PC-3 (cell line): ENCODE measurements around the gene FBXO34. TPM values are rescaled to one million over a fixed set of nuclear protein-coding genes. Genes with fewer than 3 reads are reported as not detected.
A peak's percentile ranks its signal among the peaks of the same experiment; 100 is the strongest.

Experiments
- ATAC-seq: fragments of 200-7000 bp; cut with Tn5 transposase; 2 replicates; pipeline ENCODE4 v1.9.1; 2020; ENCODE audit warnings: mild to moderate bottlenecking, moderate library complexity
- BruUV-seq: library from RNA; stranded (reverse); fragments of 400-500 nt; replicated peaks from 2 replicates; lab custom pipeline; 2021; lab: Mats Ljungman, UMichigan
- CTCF ChIA-PET: fragments of 300-600 bp; sonication (Branson Sonifier 250); formaldehyde crosslinking; loops from one replicate; lab custom pipeline; 2022; ENCODE audit warnings: antibody characterized with exemption; lab: Charles Lee
- POLR2A ChIA-PET: fragments of 300-600 bp; sonication (Branson Sonifier 250); formaldehyde crosslinking; loops from one replicate; lab custom pipeline; 2022; ENCODE audit warnings: antibody characterized with exemption; ENCODE audit not compliant: unreplicated experiment; lab: Charles Lee
- DNase-seq: peaks from one replicate; pipeline ENCODE4 v3.0.0-alpha.2; 2015
- H2AFZ ChIP-seq: fragments of 300-600 bp; sonication (generic); 2 replicates; pipeline ENCODE4 v1.6.0; 2016; ENCODE audit warnings: antibody characterized with exemption, low read length
- H3F3A ChIP-seq: fragments of 300-600 bp; sonication (generic); one replicate; pipeline ENCODE4 v1.6.0; 2017; ENCODE audit warnings: antibody characterized with exemption, low read length, control low read depth, mild to moderate bottlenecking; ENCODE audit not compliant: unreplicated experiment
- H3K27ac ChIP-seq: fragments of 300-600 bp; sonication (generic); 2 replicates; pipeline ENCODE4 v1.5.1; 2016; ENCODE audit warnings: mild to moderate bottlenecking, low read length
- H3K27me3 ChIP-seq: fragments of 300-600 bp; sonication (generic); 2 replicates; pipeline ENCODE4 v1.6.1; 2016; ENCODE audit warnings: low read length, mixed read lengths
- H3K36me3 ChIP-seq: fragments of 300-600 bp; sonication (generic); 2 replicates; pipeline ENCODE4 v1.6.1; 2016; ENCODE audit warnings: low read depth, mixed run types, low read length, mixed read lengths
- H3K4me1 ChIP-seq: fragments of 300-600 bp; sonication (generic); 2 replicates; pipeline ENCODE4 v1.5.1; 2016; ENCODE audit warnings: low read length; ENCODE audit not compliant: insufficient read depth
- H3K4me2 ChIP-seq: fragments of 300-600 bp; sonication (generic); 2 replicates; pipeline ENCODE4 v1.6.0; 2016; ENCODE audit warnings: low read length
- H3K4me3 ChIP-seq: fragments of 300-600 bp; sonication (generic); 2 replicates; pipeline ENCODE4 v1.5.1; 2016; ENCODE audit warnings: mild to moderate bottlenecking, low read length, mixed read lengths
- H3K79me2 ChIP-seq: fragments of 300-600 bp; sonication (generic); 2 replicates; pipeline ENCODE4 v1.6.1; 2017; ENCODE audit warnings: low read length, mixed read lengths
- H3K9ac ChIP-seq: fragments of 300-600 bp; sonication (generic); 2 replicates; pipeline ENCODE4 v1.6.0; 2016; ENCODE audit warnings: mild to moderate bottlenecking, low read length
- H3K9me2 ChIP-seq: fragments of 300-600 bp; sonication (generic); replicated peaks from 2 replicates; pipeline ENCODE4 v1.6.1; 2016; ENCODE audit warnings: mixed run types, low read length, mixed read lengths
- H3K9me3 ChIP-seq: fragments of 300-600 bp; sonication (generic); 2 replicates; pipeline ENCODE4 v1.6.1; 2016; ENCODE audit warnings: low read length, mixed read lengths
- H4K20me1 ChIP-seq: fragments of 300-600 bp; sonication (generic); 2 replicates; pipeline ENCODE4 v1.6.1; 2016; ENCODE audit warnings: low read length, mixed read lengths
- CTCF ChIP-seq: fragments of 300-600 bp; sonication (generic); conservative IDR thresholded peaks from 2 replicates; pipeline ENCODE4 v1.5.1; 2017; ENCODE audit warnings: antibody characterized with exemption, low read depth, mild to moderate bottlenecking, low read length
- EZH2 ChIP-seq: fragments of 300-600 bp; sonication (generic); IDR thresholded peaks from one replicate; pipeline ENCODE4 v1.6.1; 2017; ENCODE audit warnings: antibody characterized with exemption, mild to moderate bottlenecking, low read length; ENCODE audit not compliant: unreplicated experiment
- EZH2phosphoT487 ChIP-seq: fragments of 300-600 bp; sonication (generic); IDR thresholded peaks from 2 replicates; pipeline ENCODE4 v1.6.1; 2018; ENCODE audit warnings: mild to moderate bottlenecking, antibody characterized with exemption, low read length, borderline replicate concordance
- intact Hi-C: fragments of 100-400 bp; cut with micrococcal nuclease; formaldehyde crosslinking; loops from 2 replicates; pipeline ENCODE4 v1.9.0; 2023
- total RNA-seq: library from RNA; depleted of rRNA; stranded (reverse); fragments of >200 nt; gene quantifications from 2 replicates; pipeline ENCODE4 v1.2.3, GENCODE V29; 2014

FBXO34 gene
- total RNA-seq, 1 experiment from 2014 or later = 35.9 TPM

- no peaks in the 10 kb centered on the region for H3K9me2 ChIP-seq
- peak overlapping the region; percentile 81 for H3K9ac ChIP-seq
- peaks cover 33% of the 10 kb centered on the region for H3K4me1 ChIP-seq
- no peaks in the 10 kb centered on the region for H3K36me3 ChIP-seq
- peaks cover 34% of the 10 kb centered on the region for H4K20me1 ChIP-seq
- peak overlapping the region; percentile 66 for H2AFZ ChIP-seq
- intact Hi-C loops = loop anchor here (2.0 kb wide), 1 partner anchor 28 kb away; no protein-coding TSS in a partner anchor
- BruUV-seq = no TSS peak
- peaks cover 58% of the 10 kb centered on the region for H3K79me2 ChIP-seq
- no peak overlapping the region for H3K27ac ChIP-seq
- TF ChIP-seq EZH2 (no peak), EZH2phosphoT487 (no peak), CTCF (no peak)
- ATAC-seq (no peak), DNase-seq (no peak)
- no peaks in the 10 kb centered on the region for H3F3A ChIP-seq
- ChIA-PET POLR2A (interaction anchor here (0.6 to 0.7 kb wide), 2 partner anchors 37 to 200 kb away, joined by 3 read pairs; no protein-coding TSS in a partner anchor), CTCF (interaction anchor here (0.5 to 1.5 kb wide), 5 partner anchors 26 to 153 kb away, joined by 3 to 12 read pairs (median 6); no protein-coding TSS in a partner anchor)
- H3K9me3 ChIP-seq = no peaks in the 10 kb centered on the region
- H3K27me3 ChIP-seq = no peaks in the 10 kb centered on the region
- H3K4me3 ChIP-seq = peak overlapping the region; percentile 94
- peak overlapping the region; percentile 83 for H3K4me2 ChIP-seq
Observed at GRCh38 chr14:55272387-55272786, 1.2 kb downstream of the FBXO34 start.

- no peak overlapping the region for H3K27ac ChIP-seq
- DNase-seq = peak; percentile 40
Observed at GRCh38 chr14:55272922-55273321, 1.7 kb downstream of the FBXO34 start.

More at GRCh38 chr14:55272922-55273321, 1.7 kb downstream of the FBXO34 start:
- Histone ChIP-seq H3K36me3 (no peaks in the 10 kb centered on the region), H3K9me2 (no peaks in the 10 kb centered on the region), H4K20me1 (peaks cover 40% of the 10 kb centered on the region), H3K79me2 (peaks cover 63% of the 10 kb centered on the region), H3K4me3 (peak overlapping the region; percentile 94), H3K9ac (peak overlapping the region; percentile 81; the same call in 1 of the 2 replicates), H3K4me2 (peak overlapping the region; percentile 83), H3K27me3 (no peaks in the 10 kb centered on the region), H2AFZ (no peak overlapping the region), H3K9me3 (no peaks in the 10 kb centered on the region), H3K4me1 (peaks cover 33% of the 10 kb centered on the region), H3F3A (no peaks in the 10 kb centered on the region)
- POLR2A ChIA-PET = no interaction called here
- TF ChIP-seq CTCF (no peak), EZH2 (no peak), EZH2phosphoT487 (no peak)
- CTCF ChIA-PET = interaction anchor here (0.6 to 1.5 kb wide), 2 partner anchors 19 to 27 kb away, joined by 4 to 7 read pairs; no protein-coding TSS in a partner anchor
- BruUV-seq = TSS peak; percentile 36
- intact Hi-C loops = loop anchor here (2.0 kb wide), 1 partner anchor 28 kb away; no protein-coding TSS in a partner anchor
- no peak for ATAC-seq
